HT1080 (cell line): Measurements from ENCODE around the gene MEGF11. TPM values are rescaled to one million over a fixed set of nuclear protein-coding genes. Genes with fewer than 3 reads are reported as not detected.

Experiments used
- DNase-seq: peaks from one replicate; pipeline ENCODE4 v3.0.0-alpha.2; 2015; ENCODE audit warnings: low read depth
- total RNA-seq: library from RNA; depleted of rRNA; stranded (reverse); fragments of >200 nt; shearing (Covaris generic); gene quantifications from 2 replicates; pipeline ENCODE4 v1.2.3, GENCODE V29; 2014

MEGF11 gene
- total RNA-seq, 1 experiment from 2014 or later = 0.11 TPM

DNA sequence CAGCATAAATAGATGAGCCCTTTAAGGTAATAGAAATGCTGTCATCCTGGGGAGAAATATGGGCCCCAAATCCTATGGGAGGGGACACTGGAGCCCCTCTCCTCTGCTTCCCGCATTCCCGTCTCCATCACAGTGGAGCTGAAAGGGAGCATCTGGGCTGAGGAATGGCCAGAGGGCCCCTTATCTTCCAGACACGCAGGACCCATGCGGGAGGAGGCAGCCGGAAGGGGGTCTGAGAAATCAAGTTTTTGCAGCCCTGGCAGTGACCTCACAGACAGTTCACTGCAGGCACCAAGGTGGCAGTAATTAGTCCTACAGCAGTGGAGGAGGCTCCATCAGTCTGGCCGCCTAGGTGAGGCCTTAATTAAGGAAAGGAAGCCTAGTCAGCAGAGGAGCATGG, 304.1 kb downstream of the MEGF11 start:
- no peak for DNase-seq

DNA sequence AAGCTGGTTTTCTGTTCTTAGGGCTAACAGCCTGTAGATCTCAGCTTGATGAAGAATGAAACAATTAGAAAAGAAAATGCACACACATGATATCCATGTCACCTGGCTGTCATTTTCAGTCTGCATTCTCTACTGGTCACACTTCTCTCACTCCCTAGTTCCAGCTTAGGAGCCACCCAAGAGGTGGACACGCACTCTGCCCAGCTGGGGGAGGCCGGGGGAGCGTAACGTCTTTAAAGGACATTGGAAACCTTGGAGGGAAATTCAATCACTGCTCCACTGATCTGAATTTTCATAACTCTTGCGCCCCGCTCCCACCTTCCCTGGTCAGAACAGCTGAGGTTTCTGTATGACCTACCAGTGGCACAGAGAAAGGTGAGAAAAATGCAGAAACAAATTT, 304.5 kb downstream of the MEGF11 start:
- no peak for DNase-seq

GRCh38 chr15:65948383-65948782, 305.2 kb downstream of the MEGF11 start:
- DNase-seq = no peak

GRCh38 chr15:65947041-65947440, 306.5 kb downstream of the MEGF11 start:
- DNase-seq = no peak

- DNase-seq = no peak
These were observed 307.9 kb downstream of the MEGF11 start for GRCh38 chr15:65945616-65946015.

DNA sequence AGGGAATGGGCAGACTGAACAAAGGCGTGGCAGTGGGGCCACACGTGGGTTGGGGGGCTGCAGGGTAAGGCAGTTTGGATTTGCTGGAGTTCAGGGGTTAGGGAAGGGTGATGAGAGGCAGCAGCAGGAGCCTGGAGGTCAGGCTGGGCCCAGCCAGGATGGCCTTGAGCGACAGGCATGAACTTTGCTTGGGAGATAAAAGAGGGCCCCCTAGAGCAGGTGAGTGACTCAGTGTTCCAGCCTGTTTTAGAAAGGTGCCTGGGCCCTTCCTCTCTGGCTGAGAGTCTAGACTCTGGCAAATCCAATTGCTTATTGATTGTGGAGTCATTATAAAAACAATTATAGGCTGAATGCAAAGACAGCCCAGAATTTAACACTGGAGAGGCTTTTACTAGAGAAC, 309.1 kb downstream of the MEGF11 start:
- no peak for DNase-seq

DNA sequence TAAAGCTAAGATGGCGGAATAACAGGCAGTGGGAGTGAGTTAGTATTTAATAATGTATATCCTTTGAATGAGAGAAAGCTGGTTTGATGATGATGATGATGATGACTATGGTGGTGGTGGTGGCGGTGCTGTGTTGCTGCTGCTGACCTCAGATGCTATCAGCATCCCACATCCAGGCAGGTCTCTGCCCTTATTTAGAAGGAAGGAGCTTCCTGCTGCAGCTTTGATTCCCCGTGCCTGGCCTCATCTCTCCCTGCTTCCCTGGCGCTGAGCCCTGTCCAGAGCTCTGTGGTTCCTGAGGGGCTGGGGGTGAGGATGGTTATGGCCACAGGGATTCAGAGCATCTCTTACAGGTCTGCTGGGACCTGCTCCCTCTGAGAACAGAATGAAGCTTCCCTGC, 311.1 kb downstream of the MEGF11 start:
- peak; percentile 31 for DNase-seq

GRCh38 chr15:65940618-65940909, 313.0 kb downstream of the MEGF11 start:
- peak; percentile 54 for DNase-seq

GRCh38 chr15:65939901-65940617, 313.5 kb downstream of the MEGF11 start:
- DNase-seq = peak; percentile 93

DNA sequence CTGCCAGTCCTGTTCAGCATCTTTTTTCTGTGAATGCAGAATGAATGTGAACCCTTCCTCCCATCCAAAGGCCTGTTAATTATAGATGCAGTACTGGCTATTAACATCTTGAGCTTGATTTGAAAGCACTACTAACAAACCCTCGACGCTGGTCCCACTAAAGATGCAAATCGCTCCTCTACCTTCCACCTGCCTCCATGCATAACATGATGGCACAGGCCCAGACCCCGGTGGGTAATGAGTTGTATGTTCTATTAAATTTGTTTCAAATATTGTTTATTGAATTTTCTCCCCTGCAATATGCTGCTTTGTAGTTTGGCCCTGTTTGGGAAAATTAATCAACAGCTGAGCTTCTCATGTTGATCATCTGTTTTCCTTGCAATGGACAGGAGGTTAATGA, 314.9 kb downstream of the MEGF11 start:
- DNase-seq = no peak

DNA sequence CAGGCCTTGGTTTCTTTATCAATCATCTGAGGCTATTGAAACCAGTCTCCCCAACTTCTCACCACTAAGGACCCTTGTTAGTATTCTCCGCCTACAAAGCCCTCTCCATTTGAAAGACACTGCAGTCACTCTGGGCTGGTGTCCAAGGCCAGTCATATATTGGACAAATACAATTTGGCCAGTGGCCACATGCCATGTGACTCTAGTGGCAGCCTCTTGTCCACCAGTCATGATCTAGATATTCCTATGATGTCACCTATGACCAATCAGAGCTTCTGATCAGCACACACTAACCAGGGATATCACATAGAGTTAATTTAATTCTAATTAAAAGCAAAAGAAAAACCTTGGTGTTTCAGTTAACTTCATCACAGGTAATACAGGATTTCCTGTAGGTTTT, 316.1 kb downstream of the MEGF11 start:
- peak; percentile 15 for DNase-seq

GRCh38 chr15:65937054-65937453, 316.5 kb downstream of the MEGF11 start:
- DNase-seq = no peak

DNA sequence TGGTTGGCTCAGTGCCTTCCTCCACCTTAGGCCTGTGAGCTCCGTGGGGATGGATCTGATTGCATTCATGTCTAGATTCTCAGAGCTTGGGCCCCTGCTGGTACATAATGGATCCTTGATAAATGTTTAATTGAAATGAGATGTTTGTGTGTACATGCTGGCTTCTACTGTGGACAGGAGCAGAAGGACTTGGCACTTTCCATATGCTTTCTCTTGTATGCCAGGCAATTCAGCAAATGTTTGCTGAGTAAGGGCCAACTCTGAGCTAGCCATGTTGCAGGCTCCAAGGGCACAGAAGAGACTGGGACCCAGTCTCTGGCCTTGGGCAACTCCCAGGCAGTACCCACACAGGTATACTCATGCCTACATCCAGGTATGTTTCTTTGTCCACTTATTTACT, 317.3 kb downstream of the MEGF11 start:
- no peak for DNase-seq

DNA sequence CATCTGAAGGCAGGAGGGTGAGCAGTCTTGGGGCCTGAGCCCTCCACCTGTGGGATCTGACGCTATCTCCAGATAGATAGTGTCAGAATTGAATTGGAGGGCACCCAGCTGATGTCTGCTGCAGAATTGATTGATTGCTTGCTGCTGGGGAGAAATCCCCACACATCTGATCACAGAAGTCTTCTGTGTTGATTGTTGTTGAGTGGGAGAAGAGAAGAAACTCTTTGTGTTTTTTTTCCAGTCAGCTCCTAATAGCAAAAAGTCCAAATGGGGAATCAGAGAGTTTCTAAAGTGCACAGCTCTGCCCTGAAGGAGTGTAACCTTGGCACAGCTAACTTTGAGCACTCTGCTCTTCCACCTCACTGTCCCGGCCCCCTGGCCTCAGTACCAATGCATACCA, 318.2 kb downstream of the MEGF11 start:
- DNase-seq = no peak

GRCh38 chr15:65931221-65931620, 322.3 kb downstream of the MEGF11 start:
- no peak for DNase-seq

- no peak for DNase-seq
These were observed 323.4 kb downstream of the MEGF11 start for GRCh38 chr15:65930134-65930533.

DNA sequence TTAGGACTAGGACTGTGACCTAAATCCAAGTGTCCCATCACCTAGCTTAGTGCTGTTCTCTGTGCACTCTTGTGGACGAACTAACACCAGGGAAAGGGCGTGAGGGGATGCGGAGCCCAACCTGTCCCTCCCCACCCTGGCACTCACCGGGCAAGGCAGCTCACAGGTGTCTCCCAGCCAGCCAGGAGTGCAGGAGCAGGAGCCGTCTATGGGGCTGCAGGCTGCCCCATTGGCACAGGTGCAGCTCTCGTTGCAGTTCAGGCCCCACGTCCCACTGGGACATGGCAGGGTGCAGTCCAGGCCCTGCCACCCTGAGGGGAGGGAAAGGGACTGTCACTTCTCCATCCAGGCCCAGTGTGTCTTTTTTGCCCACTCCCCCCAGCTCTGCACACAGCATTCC, 324.0 kb downstream of the MEGF11 start:
- no peak for DNase-seq

DNA sequence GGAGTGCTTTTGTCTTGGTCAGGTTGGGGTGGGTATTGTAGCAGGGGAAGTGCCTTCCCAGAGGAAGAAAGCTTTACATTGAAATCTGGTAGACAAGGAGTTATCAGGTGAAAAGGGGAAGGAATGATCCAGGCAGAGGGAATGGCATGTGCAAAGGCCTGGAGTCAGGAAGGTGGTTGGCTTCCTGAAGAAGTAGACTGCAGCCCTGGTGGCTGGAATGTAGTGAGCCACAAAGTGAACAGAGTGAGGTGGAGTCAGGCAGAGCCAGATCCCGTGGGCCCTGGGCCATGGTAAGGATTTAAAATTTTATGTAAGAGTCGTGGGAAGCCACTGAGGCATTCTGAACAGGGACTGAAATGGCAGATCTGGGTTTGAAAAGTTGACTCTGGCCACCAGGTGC, 326.0 kb downstream of the MEGF11 start:
- DNase-seq = no peak

DNA sequence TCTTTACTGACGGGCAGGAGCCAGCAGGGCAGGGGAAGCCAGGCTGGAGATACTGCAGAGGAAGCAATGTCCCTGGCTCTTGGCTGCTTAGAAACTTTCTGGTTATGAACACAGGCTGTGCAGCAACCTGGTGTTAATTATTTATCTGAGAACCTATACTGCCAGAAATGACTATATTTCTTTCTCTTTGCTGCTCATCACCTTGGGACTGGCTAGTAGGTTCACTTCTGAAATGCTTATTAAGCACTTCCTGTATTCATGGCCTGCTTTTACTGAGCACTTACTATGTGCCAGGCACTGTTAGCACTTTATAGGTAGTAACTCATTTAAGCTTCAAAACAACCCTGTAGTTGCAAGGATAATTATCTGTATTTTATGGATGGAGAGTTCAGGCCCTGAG, 326.7 kb downstream of the MEGF11 start:
- no peak for DNase-seq

- DNase-seq = no peak
These were observed 327.1 kb downstream of the MEGF11 start for GRCh38 chr15:65926459-65926858.

DNA sequence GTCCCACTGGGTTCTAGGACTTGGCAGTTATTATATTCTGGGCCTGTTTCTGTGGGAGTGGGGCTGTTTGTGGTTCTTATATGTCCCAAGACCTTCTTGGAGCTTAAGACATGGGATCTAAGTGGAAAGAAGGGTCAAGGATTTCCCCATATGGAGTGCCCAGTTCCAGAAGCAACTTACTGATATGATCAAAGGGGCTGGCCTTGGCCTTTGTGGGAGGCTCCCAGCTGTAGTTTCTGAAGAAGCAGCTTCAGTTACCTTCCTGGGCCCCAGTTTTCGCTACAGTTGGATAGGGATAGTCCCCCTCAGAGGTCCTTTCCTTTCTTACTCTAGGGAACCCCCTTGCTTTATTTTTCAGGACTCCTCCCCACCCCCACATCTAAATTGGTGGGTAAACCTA, 328.2 kb downstream of the MEGF11 start:
- DNase-seq = no peak

GRCh38 chr15:65924004-65924403, 329.5 kb downstream of the MEGF11 start:
- no peak for DNase-seq

- DNase-seq = no peak
These were observed 330.3 kb downstream of the MEGF11 start for GRCh38 chr15:65923264-65923663.

DNA sequence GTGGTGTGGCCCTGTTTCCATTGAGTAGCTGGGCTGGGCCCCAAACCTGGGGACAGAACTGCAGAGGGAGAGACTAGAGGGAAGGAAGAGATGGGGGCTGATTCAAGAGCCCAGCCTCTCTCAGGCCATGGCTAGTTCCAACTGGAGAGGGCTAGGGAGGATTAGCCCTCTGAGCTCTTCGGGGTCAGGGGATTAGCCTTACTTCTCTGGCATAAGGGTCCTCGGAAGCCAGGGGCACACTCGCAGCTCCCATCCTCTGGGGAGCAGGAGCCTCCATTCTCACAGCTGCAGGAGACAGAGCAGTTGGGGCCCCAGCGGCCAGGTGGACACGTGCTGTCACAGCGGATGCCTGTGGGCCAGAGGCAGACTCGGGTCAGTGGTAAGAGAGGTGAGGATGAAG, 330.9 kb downstream of the MEGF11 start:
- no peak for DNase-seq
